Right renal cortex interstitium (tissue), 3 donors: ENCODE measurements around the gene PACSIN3. TPM values are rescaled to one million over a fixed set of nuclear protein-coding genes. Genes with fewer than 3 reads are reported as not detected.
"Not testable (repeated sequence)": the region's sequence is repeated elsewhere in the genome, so short reads cannot be mapped to it uniquely, and the experiment has no call there.

Experiments used
- DNase-seq, 3 donors: peaks; one replicate each; pipeline ENCODE4 v3.0.0-alpha.2; 2013; ENCODE audit warnings: low read depth in 3 of 3, low spot score in 2 of 3
- polyA plus RNA-seq, 3 donors: library from polyadenylated mRNA; unstranded; fragments of 120-200 nt; gene quantifications; one replicate each; pipeline ENCODE4 v1.2.1, GENCODE V29; 2013; ENCODE audit not compliant: insufficient read length in 3 of 3

Gene PACSIN3
- polyA plus RNA-seq, 3 donors, result 27.2 to 34.3 (median 33.4) TPM

- not testable (repeated sequence) for DNase-seq
Measured at GRCh38 chr11:47198161-47198560, 11.9 kb upstream of the PACSIN3 start.

- DNase-seq, result no peak
Measured at GRCh38 chr11:47192111-47192510, 5.9 kb upstream of the PACSIN3 start.

- not testable (repeated sequence) for DNase-seq
Measured at GRCh38 chr11:47191137-47191536, 4.9 kb upstream of the PACSIN3 start.

GRCh38 chr11:47189100-47189834, 3.0 kb upstream of the PACSIN3 start:
- DNase-seq, result no peak

GRCh38 chr11:47188259-47188658, 2.0 kb upstream of the PACSIN3 start:
- no peak for DNase-seq

GRCh38 chr11:47187723-47188122, 1.5 kb upstream of the PACSIN3 start:
- no peak for DNase-seq

GRCh38 chr11:47186700-47187695, 764 bp upstream of the PACSIN3 start:
- no peak for DNase-seq

GRCh38 chr11:47185305-47186075, 744 bp downstream of the PACSIN3 start:
- DNase-seq, result no peak

GRCh38 chr11:47184711-47185304, 1.4 kb downstream of the PACSIN3 start:
- DNase-seq, result no peak

GRCh38 chr11:47183969-47184368, 2.3 kb downstream of the PACSIN3 start:
- no peak for DNase-seq

- no peak for DNase-seq
Measured at GRCh38 chr11:47183031-47183856, 3.0 kb downstream of the PACSIN3 start.

GRCh38 chr11:47182380-47182779, 3.9 kb downstream of the PACSIN3 start:
- no peak for DNase-seq

- no peak for DNase-seq
Measured at GRCh38 chr11:47181271-47181670, 5.0 kb downstream of the PACSIN3 start.

GRCh38 chr11:47180006-47180787, 6.0 kb downstream of the PACSIN3 start:
- no peak for DNase-seq

- DNase-seq, result no peak
Measured at GRCh38 chr11:47179655-47179991, 6.6 kb downstream of the PACSIN3 start.

GRCh38 chr11:47178737-47179654, 7.2 kb downstream of the PACSIN3 start:
- no peak for DNase-seq

GRCh38 chr11:47178316-47178715, 7.9 kb downstream of the PACSIN3 start:
- no peak for DNase-seq

- DNase-seq, result no peak
Measured at GRCh38 chr11:47177846-47178245, 8.4 kb downstream of the PACSIN3 start.
